GM12878 (cell line): ENCODE data around the gene PRCD. TPM values are rescaled to one million over a fixed set of nuclear protein-coding genes. Genes with fewer than 3 reads are reported as not detected.

Source experiments
- CBFB ChIP-seq: IDR thresholded peaks from 2 replicates; pipeline ENCODE4 v1.6.1; 2016; ENCODE audit warnings: antibody characterized with exemption, low read depth
- CREM ChIP-seq: IDR thresholded peaks from 2 replicates; pipeline ENCODE4 v1.6.1; 2014; ENCODE audit warnings: antibody characterized with exemption, low read depth
- CTCF ChIP-seq, 3 experiments: IDR thresholded peaks in 2 of 3; conservative IDR thresholded peaks in 1 of 3; 2 replicates each; pipeline ENCODE4 v1.5.1; 2011; ENCODE audit warnings: low read depth in 3 of 3, low read length in 3 of 3, mild to moderate bottlenecking in 3 of 3, control low read depth in 2 of 3, moderate library complexity in 2 of 3, inconsistent platforms in 1 of 3, mixed read lengths in 1 of 3; ENCODE audit not compliant: control insufficient read depth in 2 of 3, insufficient read depth in 1 of 3; ENCODE audit errors: extremely low read depth in 1 of 3
- DPF2 ChIP-seq: fragments of 450-650 bp; IDR thresholded peaks from 2 replicates; pipeline ENCODE4 v1.6.1; 2017; ENCODE audit warnings: mild to moderate bottlenecking
- FOS ChIP-seq: IDR thresholded peaks from 3 replicates; pipeline ENCODE4 v1.6.1; 2011; ENCODE audit warnings: borderline replicate concordance; ENCODE audit not compliant: insufficient read length; ENCODE audit errors: extremely low read depth
- HDAC2 ChIP-seq: fragments of 200-600 bp; sonication (generic); IDR thresholded peaks from 2 replicates; pipeline ENCODE4 v1.6.1; 2017
- HDAC6 ChIP-seq: fragments of 200-600 bp; sonication (generic); IDR thresholded peaks from one replicate; pipeline ENCODE4 v1.8.0; 2017; ENCODE audit warnings: antibody characterized with exemption; ENCODE audit not compliant: unreplicated experiment
- MAX ChIP-seq: IDR thresholded peaks from 2 replicates; pipeline ENCODE4 v1.6.1; 2012; ENCODE audit warnings: low read depth, low read length, improper control_type of control experiment
- MEF2B ChIP-seq: fragments of 450-650 bp; IDR thresholded peaks from 2 replicates; pipeline ENCODE4 v1.6.1; 2018; ENCODE audit warnings: mild to moderate bottlenecking, moderate library complexity; ENCODE audit not compliant: partially characterized antibody, poor library complexity, severe bottlenecking
- NFIC ChIP-seq: IDR thresholded peaks from 2 replicates; pipeline ENCODE4 v1.6.1; 2012; ENCODE audit warnings: low read depth, mild to moderate bottlenecking, inconsistent platforms, low read length, moderate library complexity
- NFYA ChIP-seq: IDR thresholded peaks from 2 replicates; pipeline ENCODE4 v1.6.1; 2011; ENCODE audit warnings: low read depth, mild to moderate bottlenecking, low read length, improper control_type of control experiment, borderline replicate concordance
- NR2C2 ChIP-seq: IDR thresholded peaks from 2 replicates; pipeline ENCODE4 v1.6.1; 2011; ENCODE audit warnings: borderline replicate concordance, low read depth; ENCODE audit not compliant: control insufficient read depth, insufficient read length
- PAX8 ChIP-seq: fragments of 450-650 bp; IDR thresholded peaks from 2 replicates; pipeline ENCODE4 v1.6.1; 2017; ENCODE audit warnings: mild to moderate bottlenecking, moderate library complexity
- SIN3A ChIP-seq: IDR thresholded peaks from 2 replicates; pipeline ENCODE4 v1.6.1; 2012; ENCODE audit warnings: low read depth, low read length, improper control_type of control experiment
- SREBF1 ChIP-seq: IDR thresholded peaks from 2 replicates; pipeline ENCODE4 v1.6.1; 2012; ENCODE audit warnings: mild to moderate bottlenecking, low read length
- TCF7 ChIP-seq: IDR thresholded peaks from 2 replicates; pipeline ENCODE4 v1.6.1; 2014; ENCODE audit warnings: antibody characterized with exemption, borderline replicate concordance
- polyA plus RNA-seq, 11 experiments: library from polyadenylated mRNA; depleted of rRNA in 4 of 11; unstranded in 6 of 11; stranded (reverse) in 5 of 11; fragments of >200 nt; fragmentation: Nextera tagmentation in 4 of 11; fragmentation: Illumina TruSeq in 1 of 11; extraction: Ambion mirVana in 4 of 11; extraction: Trizol in 1 of 11; gene quantifications; 1 replicate in 1 of 11; 2 replicates in 10 of 11; pipeline versions ENCODE4 v1.2.1 to v1.2.3, GENCODE V29; 2011 to 2016; ENCODE audit warnings: inconsistent platforms in 2 of 11, missing spikeins in 2 of 11, low read depth in 1 of 11
- total RNA-seq, 4 experiments: library from RNA; depleted of rRNA in 3 of 4; stranded (reverse); fragments of >200 nt in 3 of 4; fragmentation: Illumina TruSeq in 1 of 4; extraction: Trizol in 1 of 4; gene quantifications; 2 replicates each; pipeline versions ENCODE4 v1.2.1 to v1.2.3, GENCODE V29; 2013 to 2021
- TF ChIP-seq, protein P1 (sequence below): fragments of 150-350 bp; IDR thresholded peaks from 2 replicates; pipeline ENCODE4 v1.6.1; 2016; ENCODE audit warnings: low read depth, low read length
- TF ChIP-seq, protein P2 (sequence below): fragments of 450-650 bp; IDR thresholded peaks from 2 replicates; pipeline ENCODE4 v1.6.1; 2017; ENCODE audit warnings: low read depth, mild to moderate bottlenecking, moderate library complexity
- TF ChIP-seq, protein P3 (sequence below): fragments of 450-650 bp; formaldehyde crosslinking; IDR thresholded peaks from 2 replicates; pipeline ENCODE4 v1.5.0; 2022; ENCODE audit warnings: mild to moderate bottlenecking, missing genetic modification characterization

The PRCD gene
- total and polyA plus RNA-seq, 10 of the 15 experiments (the other 5 are each of a cell fraction or from before 2014, with no cell fraction given) = 0.18 to 0.95 (median 0.34) TPM; not detected in 4

DNA sequence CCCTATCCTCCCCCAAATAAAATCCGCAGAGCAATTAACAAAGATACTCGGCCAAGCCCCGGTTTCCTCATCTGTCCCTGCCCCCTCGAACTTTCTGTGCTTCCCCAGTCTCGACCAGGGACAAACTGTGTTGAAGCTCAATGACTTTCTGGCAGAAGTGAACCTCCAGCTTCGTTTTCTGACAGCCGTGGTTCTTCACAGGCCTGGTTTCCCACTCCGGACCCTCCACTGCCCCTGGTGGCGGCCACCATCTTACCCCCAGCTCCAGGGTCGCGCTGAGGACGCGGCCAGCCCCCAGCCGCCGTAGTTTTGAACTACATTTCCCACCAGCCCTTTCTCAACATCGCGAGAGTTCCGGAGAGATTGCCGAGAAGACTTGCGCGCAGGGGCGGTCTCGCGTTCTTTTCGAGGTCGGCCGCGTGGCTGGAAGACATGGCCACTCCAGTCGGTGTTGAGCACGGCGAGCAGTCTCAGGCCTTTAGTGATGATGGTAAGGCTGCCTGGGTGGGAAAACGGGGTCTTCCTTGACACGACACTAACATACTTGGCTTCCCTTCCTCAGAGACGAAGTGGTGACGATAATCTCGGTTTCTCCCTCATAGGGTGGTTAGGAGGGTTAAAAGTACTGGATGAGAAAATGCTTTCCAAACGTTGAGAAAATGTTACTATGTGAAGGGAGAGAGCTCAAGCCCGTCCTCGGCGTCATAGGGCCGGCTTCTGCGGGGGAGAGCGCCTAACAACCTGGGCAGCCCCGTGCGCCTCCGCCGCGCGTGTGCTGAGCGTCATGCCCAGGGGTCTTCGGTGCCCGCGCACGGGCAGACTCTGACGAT lies 17.7 kb downstream of the PRCD start (continued):
- TF ChIP-seq CTCF (IDR thresholded peaks at IDR 0.05 in 2 of 3, conservative IDR thresholded peaks at IDR 0.05 in 1 of 3; ENCODE audit: control insufficient read depth in 2 of 3, extremely low read depth in 1 of 3, insufficient read depth in 1 of 3, low read depth in 3 of 3, low read length in 3 of 3) = peak; percentile 24 to 65 (median 64); a peak in 5 of 6 replicates
- TF ChIP-seq NR2C2 = no peak
- TF ChIP-seq DPF2 = 0 out of 2 replicates have a peak, but pooled peaks have one; percentile 12
- peak; percentile 99 for TF ChIP-seq CBFB
- TF ChIP-seq MEF2B = no peak
- TF ChIP-seq HDAC6 = peak; percentile 37
- TF ChIP-seq FOS = no peak
- TF ChIP-seq, protein P1, sequence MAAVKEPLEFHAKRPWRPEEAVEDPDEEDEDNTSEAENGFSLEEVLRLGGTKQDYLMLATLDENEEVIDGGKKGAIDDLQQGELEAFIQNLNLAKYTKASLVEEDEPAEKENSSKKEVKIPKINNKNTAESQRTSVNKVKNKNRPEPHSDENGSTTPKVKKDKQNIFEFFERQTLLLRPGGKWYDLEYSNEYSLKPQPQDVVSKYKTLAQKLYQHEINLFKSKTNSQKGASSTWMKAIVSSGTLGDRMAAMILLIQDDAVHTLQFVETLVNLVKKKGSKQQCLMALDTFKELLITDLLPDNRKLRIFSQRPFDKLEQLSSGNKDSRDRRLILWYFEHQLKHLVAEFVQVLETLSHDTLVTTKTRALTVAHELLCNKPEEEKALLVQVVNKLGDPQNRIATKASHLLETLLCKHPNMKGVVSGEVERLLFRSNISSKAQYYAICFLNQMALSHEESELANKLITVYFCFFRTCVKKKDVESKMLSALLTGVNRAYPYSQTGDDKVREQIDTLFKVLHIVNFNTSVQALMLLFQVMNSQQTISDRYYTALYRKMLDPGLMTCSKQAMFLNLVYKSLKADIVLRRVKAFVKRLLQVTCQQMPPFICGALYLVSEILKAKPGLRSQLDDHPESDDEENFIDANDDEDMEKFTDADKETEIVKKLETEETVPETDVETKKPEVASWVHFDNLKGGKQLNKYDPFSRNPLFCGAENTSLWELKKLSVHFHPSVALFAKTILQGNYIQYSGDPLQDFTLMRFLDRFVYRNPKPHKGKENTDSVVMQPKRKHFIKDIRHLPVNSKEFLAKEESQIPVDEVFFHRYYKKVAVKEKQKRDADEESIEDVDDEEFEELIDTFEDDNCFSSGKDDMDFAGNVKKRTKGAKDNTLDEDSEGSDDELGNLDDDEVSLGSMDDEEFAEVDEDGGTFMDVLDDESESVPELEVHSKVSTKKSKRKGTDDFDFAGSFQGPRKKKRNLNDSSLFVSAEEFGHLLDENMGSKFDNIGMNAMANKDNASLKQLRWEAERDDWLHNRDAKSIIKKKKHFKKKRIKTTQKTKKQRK = no peak
- no peak for TF ChIP-seq NFIC
- TF ChIP-seq HDAC2 = no peak
- TF ChIP-seq SIN3A = peak; percentile 86
- TF ChIP-seq, protein P2, sequence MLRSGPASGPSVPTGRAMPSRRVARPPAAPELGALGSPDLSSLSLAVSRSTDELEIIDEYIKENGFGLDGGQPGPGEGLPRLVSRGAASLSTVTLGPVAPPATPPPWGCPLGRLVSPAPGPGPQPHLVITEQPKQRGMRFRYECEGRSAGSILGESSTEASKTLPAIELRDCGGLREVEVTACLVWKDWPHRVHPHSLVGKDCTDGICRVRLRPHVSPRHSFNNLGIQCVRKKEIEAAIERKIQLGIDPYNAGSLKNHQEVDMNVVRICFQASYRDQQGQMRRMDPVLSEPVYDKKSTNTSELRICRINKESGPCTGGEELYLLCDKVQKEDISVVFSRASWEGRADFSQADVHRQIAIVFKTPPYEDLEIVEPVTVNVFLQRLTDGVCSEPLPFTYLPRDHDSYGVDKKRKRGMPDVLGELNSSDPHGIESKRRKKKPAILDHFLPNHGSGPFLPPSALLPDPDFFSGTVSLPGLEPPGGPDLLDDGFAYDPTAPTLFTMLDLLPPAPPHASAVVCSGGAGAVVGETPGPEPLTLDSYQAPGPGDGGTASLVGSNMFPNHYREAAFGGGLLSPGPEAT = peak; percentile 63; the same call in 1 of the 2 replicates
- no peak for TF ChIP-seq TCF7
- TF ChIP-seq NFYA = no peak
- peak; percentile 85; the same call in 1 of the 2 replicates for TF ChIP-seq CREM
- TF ChIP-seq SREBF1 = peak; percentile 74; the same call in 1 of the 2 replicates
- TF ChIP-seq, protein P3, sequence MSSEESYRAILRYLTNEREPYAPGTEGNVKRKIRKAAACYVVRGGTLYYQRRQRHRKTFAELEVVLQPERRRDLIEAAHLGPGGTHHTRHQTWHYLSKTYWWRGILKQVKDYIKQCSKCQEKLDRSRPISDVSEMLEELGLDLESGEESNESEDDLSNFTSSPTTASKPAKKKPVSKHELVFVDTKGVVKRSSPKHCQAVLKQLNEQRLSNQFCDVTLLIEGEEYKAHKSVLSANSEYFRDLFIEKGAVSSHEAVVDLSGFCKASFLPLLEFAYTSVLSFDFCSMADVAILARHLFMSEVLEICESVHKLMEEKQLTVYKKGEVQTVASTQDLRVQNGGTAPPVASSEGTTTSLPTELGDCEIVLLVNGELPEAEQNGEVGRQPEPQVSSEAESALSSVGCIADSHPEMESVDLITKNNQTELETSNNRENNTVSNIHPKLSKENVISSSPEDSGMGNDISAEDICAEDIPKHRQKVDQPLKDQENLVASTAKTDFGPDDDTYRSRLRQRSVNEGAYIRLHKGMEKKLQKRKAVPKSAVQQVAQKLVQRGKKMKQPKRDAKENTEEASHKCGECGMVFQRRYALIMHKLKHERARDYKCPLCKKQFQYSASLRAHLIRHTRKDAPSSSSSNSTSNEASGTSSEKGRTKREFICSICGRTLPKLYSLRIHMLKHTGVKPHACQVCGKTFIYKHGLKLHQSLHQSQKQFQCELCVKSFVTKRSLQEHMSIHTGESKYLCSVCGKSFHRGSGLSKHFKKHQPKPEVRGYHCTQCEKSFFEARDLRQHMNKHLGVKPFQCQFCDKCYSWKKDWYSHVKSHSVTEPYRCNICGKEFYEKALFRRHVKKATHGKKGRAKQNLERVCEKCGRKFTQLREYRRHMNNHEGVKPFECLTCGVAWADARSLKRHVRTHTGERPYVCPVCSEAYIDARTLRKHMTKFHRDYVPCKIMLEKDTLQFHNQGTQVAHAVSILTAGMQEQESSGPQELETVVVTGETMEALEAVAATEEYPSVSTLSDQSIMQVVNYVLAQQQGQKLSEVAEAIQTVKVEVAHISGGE (CRISPR knock-in tag) = no peak
- no peak for TF ChIP-seq PAX8
- TF ChIP-seq MAX = peak; percentile 96
